GM10248 (cell line): Measurements from ENCODE around the gene LCAT.

Experiments used
- CTCF ChIA-PET: fragments of 300-600 bp; sonication (Branson Sonifier 250); formaldehyde crosslinking; extraction: SDS; loops from one replicate; lab custom pipeline; 2021; ENCODE audit warnings: antibody characterized with exemption; lab: Yijun Ruan, JAX
- POLR2A ChIA-PET: fragments of 350-650 bp; sonication (Branson Sonifier 250); formaldehyde crosslinking; extraction: SDS; loops from one replicate; lab custom pipeline; 2020; ENCODE audit warnings: antibody characterized with exemption; lab: Yijun Ruan, JAX
- DNase-seq: peaks from one replicate; pipeline ENCODE4 v3.0.0; 2012; ENCODE audit errors: extremely low spot score
- TF ChIP-seq, protein P1 (sequence below): IDR thresholded peaks from 2 replicates; pipeline ENCODE4 v1.5.1; 2012; ENCODE audit warnings: mild to moderate bottlenecking, low read depth; ENCODE audit errors: extremely low read depth, missing control alignments, control extremely low read depth

Gene LCAT

DNA sequence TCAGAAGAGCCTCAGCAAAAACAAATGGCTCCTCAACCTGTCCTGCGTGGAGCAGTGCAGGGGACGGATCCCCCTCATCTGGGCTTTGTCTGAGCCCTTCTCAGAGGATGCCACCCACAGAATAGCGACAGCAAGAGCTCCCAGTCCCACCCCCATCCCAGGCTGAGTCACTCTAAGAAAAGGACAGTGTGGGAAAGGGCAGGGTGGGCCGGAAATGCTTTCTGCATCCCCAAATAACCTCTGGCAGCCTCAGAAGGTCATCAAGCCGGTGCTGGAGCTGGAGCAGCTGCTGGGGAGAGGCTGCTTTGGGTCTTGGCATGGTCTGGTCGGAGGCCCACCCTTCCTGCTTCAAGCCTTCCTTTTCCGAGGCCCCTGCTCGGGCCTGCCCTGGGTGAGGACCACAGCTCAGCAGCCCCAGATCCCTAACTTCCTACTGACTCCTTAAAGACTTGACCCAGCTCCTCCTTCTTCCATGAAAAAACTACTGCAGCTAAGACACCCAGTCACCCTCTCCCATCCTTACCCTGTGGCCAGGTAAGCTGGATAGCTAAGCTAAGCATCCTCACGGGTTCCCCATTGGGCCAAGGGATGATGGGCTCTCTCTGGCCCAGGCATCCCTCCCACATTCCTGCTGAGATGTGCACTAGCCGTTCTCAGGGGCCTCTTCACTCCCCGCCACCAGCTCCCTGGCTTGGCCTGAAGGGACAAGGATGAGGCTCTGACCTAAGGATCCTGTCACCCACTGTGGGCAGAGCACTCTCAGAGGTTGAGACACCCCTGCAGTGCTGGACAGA is 15.8 kb upstream of the LCAT start:
- TF ChIP-seq, protein P1, sequence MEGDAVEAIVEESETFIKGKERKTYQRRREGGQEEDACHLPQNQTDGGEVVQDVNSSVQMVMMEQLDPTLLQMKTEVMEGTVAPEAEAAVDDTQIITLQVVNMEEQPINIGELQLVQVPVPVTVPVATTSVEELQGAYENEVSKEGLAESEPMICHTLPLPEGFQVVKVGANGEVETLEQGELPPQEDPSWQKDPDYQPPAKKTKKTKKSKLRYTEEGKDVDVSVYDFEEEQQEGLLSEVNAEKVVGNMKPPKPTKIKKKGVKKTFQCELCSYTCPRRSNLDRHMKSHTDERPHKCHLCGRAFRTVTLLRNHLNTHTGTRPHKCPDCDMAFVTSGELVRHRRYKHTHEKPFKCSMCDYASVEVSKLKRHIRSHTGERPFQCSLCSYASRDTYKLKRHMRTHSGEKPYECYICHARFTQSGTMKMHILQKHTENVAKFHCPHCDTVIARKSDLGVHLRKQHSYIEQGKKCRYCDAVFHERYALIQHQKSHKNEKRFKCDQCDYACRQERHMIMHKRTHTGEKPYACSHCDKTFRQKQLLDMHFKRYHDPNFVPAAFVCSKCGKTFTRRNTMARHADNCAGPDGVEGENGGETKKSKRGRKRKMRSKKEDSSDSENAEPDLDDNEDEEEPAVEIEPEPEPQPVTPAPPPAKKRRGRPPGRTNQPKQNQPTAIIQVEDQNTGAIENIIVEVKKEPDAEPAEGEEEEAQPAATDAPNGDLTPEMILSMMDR: no peak
- POLR2A ChIA-PET: interaction anchor here (0.5 to 0.7 kb wide), 3 partner anchors 9 to 332 kb away, joined by 3 to 4 read pairs (median 4); no protein-coding TSS in a partner anchor
- CTCF ChIA-PET: interaction anchor here (1.3 to 2.1 kb wide), 6 partner anchors 10 to 106 kb away, joined by 4 to 9 read pairs (median 5); no protein-coding TSS in a partner anchor
- no peak for DNase-seq

DNA sequence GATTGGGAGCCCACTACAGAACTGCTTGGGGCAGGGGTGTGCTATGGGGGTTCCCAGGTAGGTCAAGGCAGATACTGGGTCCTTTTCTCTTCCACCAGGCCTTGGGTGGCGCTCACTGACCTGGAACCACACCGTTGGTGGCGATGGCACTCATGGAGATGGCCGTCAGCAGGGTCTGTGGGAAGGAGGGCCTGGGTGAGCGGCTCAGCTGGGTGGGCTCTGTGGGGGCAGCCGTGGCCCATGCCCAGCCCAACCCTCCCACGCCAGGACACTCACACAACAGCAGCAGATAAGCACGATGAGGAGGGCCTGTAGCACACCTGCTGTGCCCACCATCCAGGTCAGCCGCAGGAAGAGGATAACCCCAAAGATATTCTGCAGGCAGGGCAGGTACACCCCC is 13.7 kb upstream of the LCAT start:
- TF ChIP-seq, protein P1: no peak
- no peak for DNase-seq
- CTCF ChIA-PET: interaction anchor here (2.4 kb wide), 1 partner anchor 15 kb away, joined by 5 read pairs; no protein-coding TSS in a partner anchor
- POLR2A ChIA-PET: no interaction called here

DNA sequence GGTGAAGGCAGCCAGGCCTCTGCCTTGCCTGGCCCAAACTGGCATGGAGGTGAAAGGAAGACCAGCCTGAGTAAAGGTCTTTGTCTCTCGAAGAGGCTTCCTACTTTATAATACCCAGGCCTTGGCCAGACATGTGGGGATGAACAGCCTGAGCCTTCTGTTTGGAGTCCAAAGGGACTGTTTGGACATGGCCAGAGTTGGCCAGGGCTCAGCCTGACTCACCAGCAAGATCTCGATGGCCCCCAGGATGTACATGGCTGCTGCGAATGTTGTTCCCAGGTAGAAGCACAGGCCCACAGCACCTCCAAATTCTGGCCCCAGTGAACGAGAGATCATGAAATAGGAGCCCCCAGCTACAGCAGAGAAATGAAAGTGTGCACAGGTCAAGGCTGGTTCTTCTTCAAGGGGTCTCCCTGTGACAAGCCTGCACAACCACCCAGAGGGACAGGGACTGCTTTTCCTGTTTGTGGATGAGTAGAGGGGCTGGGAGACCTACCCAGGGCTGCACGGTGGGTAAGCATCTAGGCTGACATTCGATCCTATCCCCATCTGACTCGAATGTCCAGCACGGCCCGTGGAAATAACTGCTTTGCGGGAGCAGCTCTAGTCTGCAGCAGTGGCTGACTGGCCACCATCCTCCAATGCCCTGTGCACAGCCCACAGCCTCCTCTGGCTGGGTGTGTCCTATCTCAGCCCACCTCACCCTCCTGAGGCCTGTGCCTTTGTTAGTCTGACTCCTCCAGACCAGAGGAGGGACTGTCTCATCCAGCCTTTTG is 10.7 kb upstream of the LCAT start:
- ChIA-PET CTCF (interaction anchor here (0.9 to 2.3 kb wide), 3 partner anchors 14 to 276 kb away, joined by 3 to 6 read pairs (median 3); partner anchors contain the start of gene PSMB10), POLR2A (no interaction called here)
- TF ChIP-seq, protein P1: no peak

DNA sequence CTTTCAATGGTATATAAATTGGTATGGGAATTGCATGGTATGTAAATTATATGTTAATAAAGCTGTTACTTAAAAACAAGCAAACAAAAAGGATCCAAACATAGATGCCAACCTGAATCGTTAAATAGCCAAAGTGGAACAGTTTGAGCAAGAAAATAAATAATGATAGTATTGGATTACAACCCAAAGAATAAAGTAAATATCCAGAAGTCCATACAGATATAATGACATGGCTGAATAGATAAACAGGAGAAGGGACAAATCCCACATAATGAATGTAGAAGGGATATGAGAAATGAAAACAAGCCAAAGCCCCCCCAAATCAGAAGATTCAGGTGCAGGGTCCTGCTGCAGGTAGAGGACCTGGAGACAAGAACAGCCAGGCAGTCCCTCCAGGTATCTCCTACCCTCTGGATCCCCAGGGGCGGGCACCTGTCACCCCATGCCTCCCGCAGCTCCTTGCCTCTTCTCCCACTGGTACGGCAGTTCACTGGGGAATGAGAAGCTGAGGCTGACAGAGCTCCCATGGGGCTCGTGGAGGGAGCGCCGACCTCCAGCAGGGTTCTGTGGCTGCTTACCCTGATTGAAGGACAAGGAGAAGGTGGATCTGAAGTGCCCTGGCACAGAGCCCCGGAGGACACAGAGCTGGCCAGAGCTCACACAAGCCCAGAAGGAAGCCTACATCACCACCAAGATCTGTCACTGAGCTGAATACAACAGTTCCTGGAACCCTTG is 9.9 kb upstream of the LCAT start:
- POLR2A ChIA-PET: no interaction called here
- TF ChIP-seq, protein P1: no peak
- no peak for DNase-seq
- CTCF ChIA-PET: interaction anchor here (1.1 to 2.3 kb wide), 8 partner anchors 11 to 276 kb away, joined by 3 to 7 read pairs (median 4); partner anchors contain the start of gene PSMB10

More for the DNA sequence above, 10.7 kb upstream of the LCAT start:
- DNase-seq: no peak

DNA sequence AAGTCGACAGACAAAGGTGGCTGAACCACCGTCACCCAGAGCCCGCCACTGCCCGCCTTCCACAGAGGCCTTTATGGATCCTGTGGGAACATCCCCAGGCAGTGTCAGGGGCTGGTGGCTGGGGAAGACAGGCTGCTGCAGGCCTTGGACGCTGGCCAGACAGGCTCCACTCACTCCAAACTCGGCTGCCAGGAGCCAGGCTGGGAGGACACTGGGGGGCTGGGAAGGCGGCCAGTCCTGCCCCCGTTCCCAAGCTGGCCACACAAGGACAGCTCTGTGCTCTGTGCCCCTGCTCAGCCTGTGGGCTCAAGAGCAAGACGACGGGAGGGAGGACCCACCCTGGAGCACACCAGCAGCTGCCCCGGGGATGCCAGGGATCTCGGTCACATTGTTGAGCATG is 7.6 kb upstream of the LCAT start:
- TF ChIP-seq, protein P1: no peak
- ChIA-PET POLR2A (interaction anchor here (1.6 kb wide), 1 partner anchor 8 kb away, joined by 4 read pairs; no protein-coding TSS in a partner anchor), CTCF (interaction anchor here (1.1 to 1.2 kb wide), 2 partner anchors 68 to 279 kb away, joined by 3 read pairs; no protein-coding TSS in a partner anchor)
- DNase-seq: no peak
